Stimulated activated CD4-positive, alpha-beta T cell treated with anti-CD3 and anti-CD28 coated beads, Interleukin-1b, Interleukin-23, amount 100 ng/mL, for 4 hours (primary cell): Measurements from ENCODE around the gene ADAT1.

ENCODE experiments used
- DNase-seq, 2 donors: peaks; one replicate each; pipeline ENCODE4 v3.0.0-alpha.2; 2020; ENCODE audit warnings: low read depth in 2 of 2

The ADAT1 gene

GRCh38 chr16:75622761-75623605 is at the start of gene ADAT1:
Gene ADAT1, minus strand, starts transcription at chr16:75623281. Its CDS starts 2,482 bp downstream, at chr16:75620799.
- DNase-seq, result peak; percentile 94

GRCh38 chr16:75667503-75667902 is 44.4 kb upstream of the ADAT1 start:
- DNase-seq, result no peak

- DNase-seq, result no peak
These were observed 37.7 kb upstream of the ADAT1 start for GRCh38 chr16:75660726-75661302.

- DNase-seq, result no peak
These were observed 37.2 kb upstream of the ADAT1 start for GRCh38 chr16:75660321-75660720.

- DNase-seq, result no peak
These were observed 35.1 kb upstream of the ADAT1 start for GRCh38 chr16:75658175-75658574.

- DNase-seq, result no peak
These were observed 30.8 kb upstream of the ADAT1 start for GRCh38 chr16:75653922-75654321.

- peak; percentile 74 to 80 for DNase-seq
These were observed 25.4 kb upstream of the ADAT1 start for GRCh38 chr16:75648265-75649076.

GRCh38 chr16:75647492-75648264 is 24.6 kb upstream of the ADAT1 start, which contains the start of the genes KARS1 and TERF2IP:
Gene KARS1, minus strand, starts transcription at chr16:75647665. Its CDS starts 26 bp downstream, at chr16:75647639.
Gene TERF2IP, plus strand, starts transcription at chr16:75647773. Its CDS starts 110 bp downstream, at chr16:75647883.
- peak; percentile 88 to 91 for DNase-seq

GRCh38 chr16:75647112-75647491 is 24.0 kb upstream of the ADAT1 start:
- no peak for DNase-seq

- DNase-seq, result no peak
These were observed 21.3 kb upstream of the ADAT1 start for GRCh38 chr16:75644240-75645012.

GRCh38 chr16:75640598-75640997 is 17.5 kb upstream of the ADAT1 start:
- DNase-seq, result no peak

GRCh38 chr16:75635036-75635435 is 12.0 kb upstream of the ADAT1 start:
- DNase-seq, result no peak

- no peak for DNase-seq
These were observed 9.8 kb upstream of the ADAT1 start for GRCh38 chr16:75632857-75633256.

- no peak for DNase-seq
These were observed 7.0 kb upstream of the ADAT1 start for GRCh38 chr16:75630052-75630451.

- no peak for DNase-seq
These were observed 6.1 kb upstream of the ADAT1 start for GRCh38 chr16:75629132-75629531.

GRCh38 chr16:75628351-75628750 is 5.3 kb upstream of the ADAT1 start:
- no peak for DNase-seq

GRCh38 chr16:75627851-75628250 is 4.8 kb upstream of the ADAT1 start:
- no peak for DNase-seq

GRCh38 chr16:75626806-75627205 is 3.7 kb upstream of the ADAT1 start:
- no peak for DNase-seq

GRCh38 chr16:75624921-75625334 is 1.8 kb upstream of the ADAT1 start:
- DNase-seq, result no peak

- DNase-seq, result no peak
These were observed 2.0 kb downstream of the ADAT1 start for GRCh38 chr16:75621170-75621477.
